Suprapubic skin (tissue), 3 donors: ENCODE results near the gene AGAP1.

Experiments
- EP300 ChIP-seq: sonication (generic); formaldehyde crosslinking; IDR thresholded peaks from one replicate; pipeline ENCODE4 v1.6.1; 2017; ENCODE audit warnings: antibody characterized with exemption
- POLR2A ChIP-seq, 2 donors: fragments of 450-650 bp; IDR thresholded peaks; one replicate each; pipeline ENCODE4 v1.6.1; 2017; ENCODE audit warnings: antibody characterized with exemption in 2 of 2, mild to moderate bottlenecking in 2 of 2, moderate library complexity in 2 of 2
- TF ChIP-seq, protein P1 (sequence below), 2 donors: fragments of 200-600 bp in 1 of 2; fragments of 450-650 bp in 1 of 2; sonication (generic) in 1 of 2; IDR thresholded peaks; one replicate each; pipeline ENCODE4 v1.5.1; 2016 to 2019; ENCODE audit warnings: antibody characterized with exemption in 2 of 2, mild to moderate bottlenecking in 1 of 2, moderate library complexity in 1 of 2

DNA sequence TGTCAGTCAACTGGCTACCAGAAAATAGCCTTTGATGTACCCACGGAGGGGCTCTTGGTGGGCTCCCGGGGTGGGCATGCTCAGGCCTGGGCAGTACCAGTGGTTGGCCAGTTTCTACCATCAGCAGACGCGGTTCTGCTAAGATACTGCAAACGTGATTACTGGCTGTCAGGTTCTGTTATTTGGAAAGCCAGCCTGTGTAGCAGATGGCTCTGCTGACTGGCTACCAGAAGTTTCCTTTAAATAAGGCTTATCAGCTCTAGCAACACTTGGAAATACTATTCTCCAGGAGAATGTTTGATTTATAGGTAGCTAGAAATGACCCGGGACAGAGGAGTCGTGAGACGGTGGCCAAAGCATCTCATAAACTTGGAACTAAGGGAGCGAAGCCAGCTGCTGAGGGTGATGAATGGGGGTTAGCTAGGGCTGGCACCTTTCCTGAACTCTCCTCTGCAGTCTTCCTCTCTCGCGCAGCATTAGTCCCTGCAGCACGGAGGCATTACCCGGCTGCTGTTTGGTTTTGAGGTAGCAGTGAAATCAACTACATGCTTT lies 171.9 kb downstream of the AGAP1 start:
- TF ChIP-seq, protein P1, sequence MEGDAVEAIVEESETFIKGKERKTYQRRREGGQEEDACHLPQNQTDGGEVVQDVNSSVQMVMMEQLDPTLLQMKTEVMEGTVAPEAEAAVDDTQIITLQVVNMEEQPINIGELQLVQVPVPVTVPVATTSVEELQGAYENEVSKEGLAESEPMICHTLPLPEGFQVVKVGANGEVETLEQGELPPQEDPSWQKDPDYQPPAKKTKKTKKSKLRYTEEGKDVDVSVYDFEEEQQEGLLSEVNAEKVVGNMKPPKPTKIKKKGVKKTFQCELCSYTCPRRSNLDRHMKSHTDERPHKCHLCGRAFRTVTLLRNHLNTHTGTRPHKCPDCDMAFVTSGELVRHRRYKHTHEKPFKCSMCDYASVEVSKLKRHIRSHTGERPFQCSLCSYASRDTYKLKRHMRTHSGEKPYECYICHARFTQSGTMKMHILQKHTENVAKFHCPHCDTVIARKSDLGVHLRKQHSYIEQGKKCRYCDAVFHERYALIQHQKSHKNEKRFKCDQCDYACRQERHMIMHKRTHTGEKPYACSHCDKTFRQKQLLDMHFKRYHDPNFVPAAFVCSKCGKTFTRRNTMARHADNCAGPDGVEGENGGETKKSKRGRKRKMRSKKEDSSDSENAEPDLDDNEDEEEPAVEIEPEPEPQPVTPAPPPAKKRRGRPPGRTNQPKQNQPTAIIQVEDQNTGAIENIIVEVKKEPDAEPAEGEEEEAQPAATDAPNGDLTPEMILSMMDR (IDR thresholded peaks at IDR 0.05), result no peak
- no peak for TF ChIP-seq POLR2A (IDR thresholded peaks at IDR 0.05)
- TF ChIP-seq EP300, result no peak
